ENCODE results near the gene NR3C1. TPM values are rescaled to one million over a fixed set of nuclear protein-coding genes. Genes with fewer than 3 reads are reported as not detected.
A peak's percentile ranks its signal among the peaks of the same experiment; 100 is the strongest.

The NR3C1 gene
- total RNA-seq, 1 donor from 2014 or later = 76.7 TPM

DNA sequence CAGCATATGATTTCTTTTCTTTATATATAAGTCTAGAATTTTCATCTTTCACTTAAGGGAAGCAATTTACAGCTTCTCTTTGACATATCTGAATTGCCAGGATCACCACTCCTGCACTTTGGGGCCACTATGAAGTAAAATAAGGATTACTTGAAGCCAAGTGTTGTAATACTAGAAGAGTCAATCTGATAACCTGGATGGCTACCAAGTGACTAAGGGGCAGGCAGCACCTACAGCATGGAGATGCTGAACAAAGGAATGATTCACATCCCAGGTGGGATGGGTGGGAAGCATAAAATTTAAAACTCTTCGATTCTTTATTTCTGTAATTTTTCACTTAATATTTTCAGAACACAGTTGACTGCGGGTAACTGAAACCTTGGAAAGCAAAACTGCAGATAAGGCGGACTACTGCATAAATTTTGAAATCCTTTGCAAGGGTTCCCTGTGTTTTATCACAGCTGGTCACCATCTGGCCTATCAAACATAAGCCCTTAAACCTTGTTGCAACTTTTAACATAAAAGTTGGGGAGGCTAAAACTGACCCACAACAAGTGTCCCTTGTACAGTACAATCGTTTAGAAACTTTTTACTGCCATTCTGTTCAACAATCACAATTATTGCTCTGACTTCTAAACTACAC is 31.2 kb downstream of the NR3C1 start:
- no peak overlapping the region for H3K4me3 ChIP-seq (ENCODE audit: low read length in 3 of 3)
- H3K9ac ChIP-seq (ENCODE audit: low read depth in 1 of 3, low read length in 3 of 3) = no peak overlapping the region
- no peaks in the 10 kb centered on the region for H3K36me3 ChIP-seq (ENCODE audit: control insufficient read depth in 3 of 3, insufficient read depth in 3 of 3, low read length in 3 of 3)
- H3K27ac ChIP-seq (ENCODE audit: low read depth, low read length) = no peak overlapping the region
- H3K9me3 ChIP-seq (ENCODE audit: control insufficient read depth in 3 of 3, low read length in 3 of 3) = no peaks in the 10 kb centered on the region
- no peaks in the 10 kb centered on the region for H3K27me3 ChIP-seq (ENCODE audit: control insufficient read depth in 3 of 3, insufficient read depth in 3 of 3, low read length in 3 of 3)
- peaks cover 19 to 25% (median 20%) of the 10 kb centered on the region in 3 donors for H3K4me1 ChIP-seq (ENCODE audit: control insufficient read depth in 3 of 3, insufficient read depth in 3 of 3, low read length in 3 of 3)

DNA sequence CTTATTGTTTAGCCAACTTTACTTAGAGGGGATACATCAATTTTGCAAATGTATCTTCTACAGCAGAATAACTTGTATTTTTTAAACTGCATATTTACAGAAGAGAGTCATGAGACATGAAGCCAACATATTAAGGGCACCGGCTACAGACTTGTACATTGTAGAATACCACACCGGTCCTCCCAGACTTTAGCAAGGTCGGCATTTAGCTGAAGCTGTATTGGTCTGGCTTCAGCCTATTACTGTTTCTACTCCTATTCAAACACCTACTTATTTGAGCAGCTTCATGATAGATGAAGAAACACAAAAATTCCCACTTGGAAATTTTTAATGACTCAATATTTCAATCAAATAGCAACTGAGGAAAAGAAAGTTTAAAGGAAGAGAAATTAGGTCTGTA is 33.0 kb downstream of the NR3C1 start:
- peaks cover 5 to 16% (median 9%) of the 10 kb centered on the region in 3 donors for H3K4me1 ChIP-seq (ENCODE audit: control insufficient read depth in 3 of 3, insufficient read depth in 3 of 3, low read length in 3 of 3)
- H3K4me3 ChIP-seq (ENCODE audit: low read length in 3 of 3) = no peak overlapping the region
- no peak overlapping the region for H3K9ac ChIP-seq (ENCODE audit: low read depth in 1 of 3, low read length in 3 of 3)
- H3K36me3 ChIP-seq (ENCODE audit: control insufficient read depth in 3 of 3, insufficient read depth in 3 of 3, low read length in 3 of 3) = no peaks in the 10 kb centered on the region
- H3K27me3 ChIP-seq (ENCODE audit: control insufficient read depth in 3 of 3, insufficient read depth in 3 of 3, low read length in 3 of 3) = no peaks in the 10 kb centered on the region
- H3K27ac ChIP-seq (ENCODE audit: low read depth, low read length) = no peak overlapping the region
- H3K9me3 ChIP-seq (ENCODE audit: control insufficient read depth in 3 of 3, low read length in 3 of 3) = no peaks in the 10 kb centered on the region

DNA sequence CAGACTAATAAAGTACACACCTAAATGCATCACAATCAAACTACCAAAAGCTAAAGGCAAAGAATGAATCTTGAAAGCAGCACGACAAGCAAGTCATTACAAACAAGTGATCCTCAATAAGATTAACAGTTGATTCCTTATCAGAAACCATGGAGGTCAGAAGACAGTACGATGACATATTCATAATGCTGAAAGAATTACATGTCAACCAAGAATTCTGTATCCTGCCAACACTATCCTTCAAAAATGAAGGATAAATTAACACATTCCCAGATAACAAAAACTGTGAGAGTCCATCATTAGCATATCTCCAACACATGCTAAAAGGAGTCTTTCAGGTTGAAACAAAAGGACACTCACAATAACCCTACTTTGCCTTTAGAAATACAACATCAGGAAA is 39.4 kb downstream of the NR3C1 start:
- Histone ChIP-seq H3K27me3 (ENCODE audit: control insufficient read depth in 3 of 3, insufficient read depth in 3 of 3, low read length in 3 of 3) (no peaks in the 10 kb centered on the region), H3K27ac (ENCODE audit: low read depth, low read length) (no peak overlapping the region), H3K4me3 (ENCODE audit: low read length in 3 of 3) (no peak overlapping the region), H3K9me3 (ENCODE audit: control insufficient read depth in 3 of 3, low read length in 3 of 3) (no peaks in the 10 kb centered on the region), H3K4me1 (ENCODE audit: control insufficient read depth in 3 of 3, insufficient read depth in 3 of 3, low read length in 3 of 3) (peaks cover 3 to 14% (median 4%) of the 10 kb centered on the region in 3 donors), H3K9ac (ENCODE audit: low read depth in 1 of 3, low read length in 3 of 3) (no peak overlapping the region), H3K36me3 (ENCODE audit: control insufficient read depth in 3 of 3, insufficient read depth in 3 of 3, low read length in 3 of 3) (no peaks in the 10 kb centered on the region)

DNA sequence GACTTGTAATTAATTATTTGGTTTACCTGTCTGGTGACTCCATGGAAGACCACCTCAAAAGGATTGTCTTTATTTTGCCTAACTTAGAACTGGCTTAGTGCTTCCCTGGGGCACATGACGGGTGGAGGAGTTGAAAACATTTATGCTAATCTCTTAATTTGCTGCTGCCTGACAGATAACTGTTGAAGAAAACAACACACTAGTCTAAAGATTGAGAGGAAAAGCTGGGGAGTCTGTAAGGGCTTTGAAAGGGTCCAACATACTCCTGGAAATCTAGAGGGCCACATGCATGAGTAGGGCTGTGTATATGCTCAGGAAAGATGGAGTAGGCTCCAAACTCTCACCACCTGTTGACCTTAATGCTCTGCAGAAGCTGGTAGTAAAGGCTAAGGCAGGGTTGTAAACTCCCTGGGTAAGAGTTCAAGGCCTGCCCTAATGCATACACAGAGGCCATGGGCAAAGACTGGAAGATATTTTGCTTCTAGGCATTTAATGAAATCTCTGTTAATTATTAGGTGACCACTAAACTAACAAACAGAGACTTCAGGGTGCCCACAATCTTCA is 40.7 kb downstream of the NR3C1 start:
- Histone ChIP-seq H3K4me1 (ENCODE audit: control insufficient read depth in 3 of 3, insufficient read depth in 3 of 3, low read length in 3 of 3) (peaks cover 3 to 14% (median 4%) of the 10 kb centered on the region in 3 donors), H3K27me3 (ENCODE audit: control insufficient read depth in 3 of 3, insufficient read depth in 3 of 3, low read length in 3 of 3) (no peaks in the 10 kb centered on the region), H3K4me3 (ENCODE audit: low read length in 3 of 3) (no peak overlapping the region), H3K27ac (ENCODE audit: low read depth, low read length) (no peak overlapping the region), H3K36me3 (ENCODE audit: control insufficient read depth in 3 of 3, insufficient read depth in 3 of 3, low read length in 3 of 3) (no peaks in the 10 kb centered on the region), H3K9ac (ENCODE audit: low read depth in 1 of 3, low read length in 3 of 3) (no peak overlapping the region), H3K9me3 (ENCODE audit: control insufficient read depth in 3 of 3, low read length in 3 of 3) (no peaks in the 10 kb centered on the region)

DNA sequence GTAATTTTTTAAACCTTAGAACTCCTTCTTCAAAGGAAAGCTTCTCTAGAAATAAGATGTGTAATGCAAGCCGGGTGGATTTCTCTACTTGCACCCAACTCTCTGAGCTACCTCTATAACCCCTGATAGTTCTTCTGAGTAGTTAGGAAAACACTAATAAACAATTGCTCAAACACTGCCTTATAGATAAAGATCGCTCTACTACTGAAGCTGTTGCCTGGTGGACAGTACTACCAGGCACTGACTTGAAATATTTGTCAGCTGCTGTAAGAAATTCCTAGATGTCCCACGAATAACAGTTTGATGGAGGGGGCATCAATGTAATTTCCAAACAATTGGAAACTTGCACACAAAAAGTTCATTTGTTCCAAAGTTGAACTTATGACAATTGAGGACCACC is 42.0 kb downstream of the NR3C1 start:
- peaks cover 4 to 24% (median 5%) of the 10 kb centered on the region in 3 donors for H3K4me1 ChIP-seq (ENCODE audit: control insufficient read depth in 3 of 3, insufficient read depth in 3 of 3, low read length in 3 of 3)
- H3K36me3 ChIP-seq (ENCODE audit: control insufficient read depth in 3 of 3, insufficient read depth in 3 of 3, low read length in 3 of 3) = no peaks in the 10 kb centered on the region
- H3K9me3 ChIP-seq (ENCODE audit: control insufficient read depth in 3 of 3, low read length in 3 of 3) = no peaks in the 10 kb centered on the region
- peak overlapping the region in 1 of 3 donors; percentile 36 for H3K9ac ChIP-seq (ENCODE audit: low read depth in 1 of 3, low read length in 3 of 3)
- H3K27ac ChIP-seq (ENCODE audit: low read depth, low read length) = no peak overlapping the region
- no peak overlapping the region for H3K4me3 ChIP-seq (ENCODE audit: low read length in 3 of 3)
- no peaks in the 10 kb centered on the region for H3K27me3 ChIP-seq (ENCODE audit: control insufficient read depth in 3 of 3, insufficient read depth in 3 of 3, low read length in 3 of 3)

DNA sequence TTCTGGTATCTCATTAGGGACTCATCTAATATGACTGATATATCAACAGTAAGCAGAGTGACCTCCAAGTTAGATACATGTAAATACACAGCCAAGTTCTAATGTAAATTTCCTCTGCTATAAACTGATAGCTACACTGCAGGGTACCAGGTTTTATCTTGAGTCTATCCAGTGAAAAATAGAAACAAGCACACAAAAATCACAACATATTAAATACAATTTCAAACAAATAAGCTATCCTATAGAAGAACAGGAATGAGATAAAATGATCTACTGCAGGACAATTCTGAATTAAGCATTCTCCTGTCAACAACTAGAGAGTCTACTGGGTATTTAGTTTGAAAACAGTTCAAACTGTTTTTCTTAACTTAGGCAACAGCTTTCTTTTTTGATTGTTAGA is 42.7 kb downstream of the NR3C1 start:
- H3K9me3 ChIP-seq (ENCODE audit: control insufficient read depth in 3 of 3, low read length in 3 of 3) = no peaks in the 10 kb centered on the region
- no peaks in the 10 kb centered on the region for H3K27me3 ChIP-seq (ENCODE audit: control insufficient read depth in 3 of 3, insufficient read depth in 3 of 3, low read length in 3 of 3)
- H3K27ac ChIP-seq (ENCODE audit: low read depth, low read length) = no peak overlapping the region
- H3K9ac ChIP-seq (ENCODE audit: low read depth in 1 of 3, low read length in 3 of 3) = peak overlapping the region in 1 of 3 donors; percentile 10
- H3K4me3 ChIP-seq (ENCODE audit: low read length in 3 of 3) = no peak overlapping the region
- peaks cover 4 to 28% (median 9%) of the 10 kb centered on the region in 3 donors for H3K4me1 ChIP-seq (ENCODE audit: control insufficient read depth in 3 of 3, insufficient read depth in 3 of 3, low read length in 3 of 3)
- H3K36me3 ChIP-seq (ENCODE audit: control insufficient read depth in 3 of 3, insufficient read depth in 3 of 3, low read length in 3 of 3) = no peaks in the 10 kb centered on the region

DNA sequence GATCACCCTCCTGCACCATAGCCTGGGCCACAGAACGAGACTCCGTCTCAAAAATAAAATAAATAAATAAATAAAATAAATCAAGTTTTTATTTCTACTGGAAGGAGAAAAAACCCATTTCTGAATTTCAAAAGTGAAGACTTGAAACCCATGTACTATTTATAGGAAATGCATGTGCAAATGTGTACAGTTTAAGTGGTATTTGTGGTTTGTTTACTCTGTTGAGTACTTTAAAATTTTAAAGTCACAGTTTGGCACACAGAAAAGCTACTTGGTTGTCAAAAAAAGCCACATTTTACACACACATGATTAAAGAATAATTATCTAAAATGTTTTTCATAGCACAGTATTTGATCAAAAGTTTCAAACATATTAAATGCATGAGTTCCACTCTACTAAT is 43.6 kb downstream of the NR3C1 start:
- H3K27ac ChIP-seq (ENCODE audit: low read depth, low read length) = no peak overlapping the region
- H3K36me3 ChIP-seq (ENCODE audit: control insufficient read depth in 3 of 3, insufficient read depth in 3 of 3, low read length in 3 of 3) = no peaks in the 10 kb centered on the region
- H3K9ac ChIP-seq (ENCODE audit: low read depth in 1 of 3, low read length in 3 of 3) = no peak overlapping the region
- H3K9me3 ChIP-seq (ENCODE audit: control insufficient read depth in 3 of 3, low read length in 3 of 3) = no peaks in the 10 kb centered on the region
- peaks cover 7 to 36% (median 14%) of the 10 kb centered on the region in 3 donors for H3K4me1 ChIP-seq (ENCODE audit: control insufficient read depth in 3 of 3, insufficient read depth in 3 of 3, low read length in 3 of 3)
- H3K27me3 ChIP-seq (ENCODE audit: control insufficient read depth in 3 of 3, insufficient read depth in 3 of 3, low read length in 3 of 3) = no peaks in the 10 kb centered on the region
- no peak overlapping the region for H3K4me3 ChIP-seq (ENCODE audit: low read length in 3 of 3)

DNA sequence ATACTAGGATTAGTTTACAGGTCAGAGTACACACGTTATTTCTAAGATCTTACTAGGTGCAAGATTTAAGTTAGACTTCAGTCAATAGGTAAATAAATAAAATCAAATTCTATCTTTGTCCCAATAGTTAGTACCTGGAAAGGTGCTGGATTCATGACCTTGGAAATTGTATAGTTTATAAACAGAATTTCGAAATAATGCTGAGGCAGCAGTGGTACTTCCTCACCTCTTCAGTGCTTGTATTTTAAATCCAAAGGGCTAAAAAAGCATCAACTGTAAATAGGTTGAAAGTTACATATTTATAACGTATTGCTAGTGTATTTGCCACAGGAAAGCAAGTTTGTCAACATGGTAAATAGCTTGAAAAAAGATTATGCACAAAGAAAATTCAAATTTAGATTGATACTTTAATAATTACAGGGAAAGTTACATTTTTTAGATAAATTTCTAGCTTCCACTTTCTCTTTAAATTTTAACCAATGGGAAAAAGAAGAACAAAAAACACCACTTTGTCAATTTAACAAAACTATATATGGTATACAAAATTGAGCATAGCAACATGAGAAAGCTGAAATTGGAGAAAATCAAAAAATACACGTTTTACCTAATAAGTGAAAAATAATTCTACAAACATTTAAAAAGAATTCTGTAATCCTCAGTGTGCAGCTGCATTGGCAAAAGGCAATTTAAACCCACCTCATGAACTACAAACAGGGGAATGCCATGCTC is 46.5 kb downstream of the NR3C1 start:
- Histone ChIP-seq H3K9me3 (ENCODE audit: control insufficient read depth in 3 of 3, low read length in 3 of 3) (no peaks in the 10 kb centered on the region), H3K27me3 (ENCODE audit: control insufficient read depth in 3 of 3, insufficient read depth in 3 of 3, low read length in 3 of 3) (no peaks in the 10 kb centered on the region), H3K36me3 (ENCODE audit: control insufficient read depth in 3 of 3, insufficient read depth in 3 of 3, low read length in 3 of 3) (no peaks in the 10 kb centered on the region), H3K27ac (ENCODE audit: low read depth, low read length) (no peak overlapping the region), H3K4me1 (ENCODE audit: control insufficient read depth in 3 of 3, insufficient read depth in 3 of 3, low read length in 3 of 3) (peaks cover 22 to 56% (median 23%) of the 10 kb centered on the region in 3 donors), H3K4me3 (ENCODE audit: low read length in 3 of 3) (no peak overlapping the region), H3K9ac (ENCODE audit: low read depth in 1 of 3, low read length in 3 of 3) (no peak overlapping the region)

DNA sequence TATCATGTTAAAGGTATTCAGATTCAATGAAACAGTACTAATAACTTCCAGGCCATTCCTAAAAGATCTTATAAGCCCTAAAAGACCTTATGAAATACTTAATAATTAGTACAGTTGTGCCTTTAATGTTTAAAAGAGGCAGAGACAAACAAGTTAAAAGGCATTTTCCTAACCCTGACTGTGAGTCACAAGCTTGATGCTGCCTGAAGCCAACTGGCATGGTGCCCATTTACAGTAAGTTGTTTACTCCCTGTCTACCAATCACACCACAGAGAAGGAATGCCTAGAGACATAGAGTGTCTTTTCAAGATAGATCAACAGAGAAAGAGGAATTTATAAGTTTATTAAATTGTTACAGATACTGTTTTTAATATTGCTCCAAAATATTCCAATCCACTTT is 47.8 kb downstream of the NR3C1 start:
- Histone ChIP-seq H3K9ac (ENCODE audit: low read depth in 1 of 3, low read length in 3 of 3) (no peak overlapping the region), H3K27me3 (ENCODE audit: control insufficient read depth in 3 of 3, insufficient read depth in 3 of 3, low read length in 3 of 3) (no peaks in the 10 kb centered on the region), H3K4me1 (ENCODE audit: control insufficient read depth in 3 of 3, insufficient read depth in 3 of 3, low read length in 3 of 3) (peaks cover 26 to 52% (median 28%) of the 10 kb centered on the region in 3 donors), H3K27ac (ENCODE audit: low read depth, low read length) (peak overlapping the region; percentile 52), H3K36me3 (ENCODE audit: control insufficient read depth in 3 of 3, insufficient read depth in 3 of 3, low read length in 3 of 3) (no peaks in the 10 kb centered on the region), H3K4me3 (ENCODE audit: low read length in 3 of 3) (no peak overlapping the region), H3K9me3 (ENCODE audit: control insufficient read depth in 3 of 3, low read length in 3 of 3) (no peaks in the 10 kb centered on the region)

DNA sequence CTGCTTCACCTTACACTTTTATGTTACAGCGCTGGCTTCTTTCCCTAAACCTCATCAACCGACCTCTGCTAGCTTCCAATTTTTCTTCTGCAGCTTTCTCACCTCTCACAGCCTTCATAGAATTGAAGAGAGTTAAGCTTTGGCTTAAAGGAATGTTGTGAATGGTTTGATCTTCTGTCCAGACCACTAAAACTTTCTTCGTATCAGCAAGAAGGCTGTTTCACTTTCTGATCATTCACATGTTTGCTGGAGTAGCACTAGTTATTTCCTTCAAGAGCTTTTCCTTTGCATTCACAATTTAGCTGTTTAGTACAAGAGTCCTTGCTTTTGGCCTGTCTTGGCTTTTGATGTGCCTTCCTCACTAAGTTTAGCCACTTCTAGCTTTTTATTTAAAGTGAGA is 49.5 kb downstream of the NR3C1 start:
- Histone ChIP-seq H3K9me3 (ENCODE audit: control insufficient read depth in 3 of 3, low read length in 3 of 3) (no peaks in the 10 kb centered on the region), H3K27ac (ENCODE audit: low read depth, low read length) (peak overlapping the region; percentile 52)

More for the DNA sequence above, 49.5 kb downstream of the NR3C1 start:
- Histone ChIP-seq H3K27me3 (ENCODE audit: control insufficient read depth in 3 of 3, insufficient read depth in 3 of 3, low read length in 3 of 3) (no peaks in the 10 kb centered on the region), H3K4me3 (ENCODE audit: low read length in 3 of 3) (no peak overlapping the region), H3K9ac (ENCODE audit: low read depth in 1 of 3, low read length in 3 of 3) (no peak overlapping the region), H3K36me3 (ENCODE audit: control insufficient read depth in 3 of 3, insufficient read depth in 3 of 3, low read length in 3 of 3) (no peaks in the 10 kb centered on the region), H3K4me1 (ENCODE audit: control insufficient read depth in 3 of 3, insufficient read depth in 3 of 3, low read length in 3 of 3) (peaks cover 40 to 65% (median 41%) of the 10 kb centered on the region in 3 donors)

All from skeletal muscle tissue (tissue), 4 donors.